ENCODE measurements around the gene TUBGCP4.

- TF ChIP-seq CTCF (conservative IDR thresholded peaks at IDR 0.05; ENCODE audit: low read length), result no peak
- TF ChIP-seq EZH2phosphoT487 (IDR thresholded peaks at IDR 0.05; ENCODE audit: borderline replicate concordance, low read depth, low read length), result no peak
These were observed 40.2 kb upstream of the TUBGCP4 start for GRCh38 chr15:43330780-43331087.
